Dermis lymphatic vessel endothelial cell (primary cell): ENCODE data around the gene RAPGEF3. TPM values are rescaled to one million over a fixed set of nuclear protein-coding genes. Genes with fewer than 3 reads are reported as not detected.

ENCODE experiments used
- total RNA-seq: library from RNA; depleted of rRNA; stranded (reverse); fragments of >200 nt; gene quantifications from 2 replicates; pipeline ENCODE4 v1.2.1, GENCODE V29; 2014

The RAPGEF3 gene
- total RNA-seq, result 8.3 and 11.0 TPM in 2 replicates

GRCh38 chr12:47758834-47759690 lies at the start of gene RAPGEF3:
Gene RAPGEF3, minus strand, starts transcription at chr12:47758880. Its CDS starts 324 bp downstream, at chr12:47758556.

GRCh38 chr12:47773062-47773857 lies 14.6 kb upstream of the RAPGEF3 start, which contains the start of gene SLC48A1:
Gene SLC48A1, plus strand, starts transcription at chr12:47773238. Its CDS starts 67 bp downstream, at chr12:47773305.

GRCh38 chr12:47725091-47725772 lies 33.4 kb downstream of the RAPGEF3 start, which contains the start of gene ENDOU:
Gene ENDOU, minus strand, starts transcription at chr12:47725490. Its CDS starts 77 bp downstream, at chr12:47725413.

GRCh38 chr12:47705566-47706425 lies 52.9 kb downstream of the RAPGEF3 start, which contains the start of gene RPAP3:
Gene RPAP3, minus strand, starts transcription at chr12:47706030. Its CDS starts 3,190 bp downstream, at chr12:47702840.

Other genes with a start within 250 kb of the RAPGEF3 start
- 7.5 and 12.1 TPM in 2 replicates for gene RPAP3, start 52.9 kb downstream of the RAPGEF3 start, total RNA-seq
- under 0.01 and 0.11 TPM in 2 replicates for gene ENDOU, start 33.4 kb downstream of the RAPGEF3 start, total RNA-seq
- 8.0 and 10.1 TPM in 2 replicates for gene SLC48A1, start 14.4 kb upstream of the RAPGEF3 start, total RNA-seq
- 28.4 and 30.4 TPM in 2 replicates for gene HDAC7, start 61.0 kb upstream of the RAPGEF3 start, total RNA-seq
- under 0.01 and 0.11 TPM in 2 replicates for gene VDR, start 146.1 kb upstream of the RAPGEF3 start, total RNA-seq
- gene TMEM106C, start 204.7 kb upstream of the RAPGEF3 start, total RNA-seq, result 33.8 and 36.4 TPM in 2 replicates
- not detected in 2 replicates for gene COL2A1, start 245.6 kb upstream of the RAPGEF3 start, total RNA-seq